Gastroesophageal sphincter (tissue), 3 donors: Measurements from ENCODE around the gene CHTOP.

ENCODE experiments used
- EP300 ChIP-seq: sonication (generic); formaldehyde crosslinking; IDR thresholded peaks from one replicate; pipeline ENCODE4 v1.6.1; 2017; ENCODE audit warnings: antibody characterized with exemption, mild to moderate bottlenecking
- POLR2A ChIP-seq, 2 donors: fragments of 450-650 bp; IDR thresholded peaks; one replicate each; pipeline ENCODE4 v1.6.1; 2017; ENCODE audit warnings: antibody characterized with exemption in 2 of 2, mild to moderate bottlenecking in 2 of 2, moderate library complexity in 1 of 2
- POLR2AphosphoS5 ChIP-seq: sonication (generic); formaldehyde crosslinking; IDR thresholded peaks from one replicate; pipeline ENCODE4 v1.6.1; 2017; ENCODE audit warnings: antibody characterized with exemption
- TF ChIP-seq, protein P1 (sequence below), 4 experiments: fragments of 200-600 bp in 2 of 4; fragments of 450-650 bp in 2 of 4; sonication (generic) in 1 of 4; IDR thresholded peaks; one replicate each; pipeline ENCODE4 v1.5.1; 2017 to 2019; ENCODE audit warnings: antibody characterized with exemption in 4 of 4, mild to moderate bottlenecking in 2 of 4, moderate library complexity in 2 of 4

DNA sequence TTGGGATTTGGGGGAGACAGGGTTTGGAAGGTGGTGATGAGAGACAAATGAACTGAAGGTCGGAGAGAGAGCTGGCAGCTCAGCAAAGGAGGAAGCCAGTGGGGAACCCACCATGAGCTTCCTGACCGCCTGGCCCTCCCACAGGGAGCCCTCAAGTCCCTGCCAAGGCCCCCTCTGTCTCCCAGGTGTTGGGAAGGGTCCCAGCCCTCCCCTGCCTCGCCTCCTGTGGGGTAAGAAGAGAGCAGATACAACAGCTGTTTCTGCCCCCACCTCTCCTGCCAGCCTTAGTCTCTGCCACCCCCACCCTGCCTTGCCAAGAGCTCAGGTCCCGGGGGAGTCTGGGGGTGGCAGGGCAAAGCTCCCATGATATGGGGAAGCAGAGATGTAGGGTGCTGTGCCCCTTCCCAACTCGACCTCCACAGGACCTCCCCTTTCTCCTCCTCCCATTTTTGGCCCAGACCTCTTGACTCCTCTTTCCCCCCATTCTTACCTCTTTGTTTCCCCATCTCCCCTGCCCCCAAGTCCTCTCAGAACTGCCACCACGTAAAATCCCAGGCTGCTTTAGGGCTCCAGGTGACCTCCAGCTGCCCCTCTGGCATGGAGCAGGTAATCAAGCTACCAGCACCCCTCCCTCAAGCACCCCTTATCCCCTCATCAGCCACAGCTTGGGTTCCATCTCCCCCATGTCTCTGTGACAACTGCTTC lies 5.1 kb upstream of the CHTOP start:
- no peak for TF ChIP-seq POLR2A (IDR thresholded peaks at IDR 0.05)
- TF ChIP-seq, protein P1, sequence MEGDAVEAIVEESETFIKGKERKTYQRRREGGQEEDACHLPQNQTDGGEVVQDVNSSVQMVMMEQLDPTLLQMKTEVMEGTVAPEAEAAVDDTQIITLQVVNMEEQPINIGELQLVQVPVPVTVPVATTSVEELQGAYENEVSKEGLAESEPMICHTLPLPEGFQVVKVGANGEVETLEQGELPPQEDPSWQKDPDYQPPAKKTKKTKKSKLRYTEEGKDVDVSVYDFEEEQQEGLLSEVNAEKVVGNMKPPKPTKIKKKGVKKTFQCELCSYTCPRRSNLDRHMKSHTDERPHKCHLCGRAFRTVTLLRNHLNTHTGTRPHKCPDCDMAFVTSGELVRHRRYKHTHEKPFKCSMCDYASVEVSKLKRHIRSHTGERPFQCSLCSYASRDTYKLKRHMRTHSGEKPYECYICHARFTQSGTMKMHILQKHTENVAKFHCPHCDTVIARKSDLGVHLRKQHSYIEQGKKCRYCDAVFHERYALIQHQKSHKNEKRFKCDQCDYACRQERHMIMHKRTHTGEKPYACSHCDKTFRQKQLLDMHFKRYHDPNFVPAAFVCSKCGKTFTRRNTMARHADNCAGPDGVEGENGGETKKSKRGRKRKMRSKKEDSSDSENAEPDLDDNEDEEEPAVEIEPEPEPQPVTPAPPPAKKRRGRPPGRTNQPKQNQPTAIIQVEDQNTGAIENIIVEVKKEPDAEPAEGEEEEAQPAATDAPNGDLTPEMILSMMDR (IDR thresholded peaks at IDR 0.05): no peak
- no peak for TF ChIP-seq EP300
- TF ChIP-seq POLR2AphosphoS5: no peak
